Gastrocnemius medialis (tissue), 4 donors: ENCODE data around the gene SIGLEC9.

Experiments used
- POLR2A ChIP-seq, 2 donors: fragments of 450-650 bp; IDR thresholded peaks; one replicate each; pipeline ENCODE4 v1.6.1; 2017; ENCODE audit warnings: antibody characterized with exemption in 2 of 2, mild to moderate bottlenecking in 2 of 2, moderate library complexity in 2 of 2
- TF ChIP-seq, protein P1 (sequence below), 5 experiments: fragments of 450-650 bp in 3 of 5; fragments of 200-600 bp in 2 of 5; sonication (generic) in 2 of 5; IDR thresholded peaks in 4 of 5; conservative IDR thresholded peaks in 1 of 5; 1 replicate in 4 of 5; 2 replicates in 1 of 5; pipeline ENCODE4 v1.5.1; 2016 to 2019; ENCODE audit warnings: antibody characterized with exemption in 5 of 5, mild to moderate bottlenecking in 3 of 5, moderate library complexity in 3 of 5

DNA sequence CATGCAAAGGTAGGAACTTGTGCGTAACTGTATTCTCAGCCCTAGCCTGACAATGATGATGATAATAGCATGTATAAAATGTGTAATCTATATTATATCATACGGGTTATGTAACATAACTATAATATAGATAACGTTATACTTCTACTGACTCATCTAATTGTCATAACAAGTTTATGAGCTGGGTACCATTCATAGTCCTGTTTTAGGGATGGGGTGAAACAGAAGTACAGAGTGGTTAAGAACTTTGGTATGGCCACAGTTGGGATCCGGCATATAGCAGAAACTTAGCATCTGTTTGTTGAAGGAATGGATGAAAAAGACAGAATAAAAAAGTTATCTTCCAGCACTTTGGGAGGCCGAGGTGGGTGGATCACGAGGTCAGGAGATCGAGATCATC is 21.7 kb upstream of the SIGLEC9 start:
- TF ChIP-seq POLR2A (IDR thresholded peaks at IDR 0.05): no peak
- TF ChIP-seq, protein P1, sequence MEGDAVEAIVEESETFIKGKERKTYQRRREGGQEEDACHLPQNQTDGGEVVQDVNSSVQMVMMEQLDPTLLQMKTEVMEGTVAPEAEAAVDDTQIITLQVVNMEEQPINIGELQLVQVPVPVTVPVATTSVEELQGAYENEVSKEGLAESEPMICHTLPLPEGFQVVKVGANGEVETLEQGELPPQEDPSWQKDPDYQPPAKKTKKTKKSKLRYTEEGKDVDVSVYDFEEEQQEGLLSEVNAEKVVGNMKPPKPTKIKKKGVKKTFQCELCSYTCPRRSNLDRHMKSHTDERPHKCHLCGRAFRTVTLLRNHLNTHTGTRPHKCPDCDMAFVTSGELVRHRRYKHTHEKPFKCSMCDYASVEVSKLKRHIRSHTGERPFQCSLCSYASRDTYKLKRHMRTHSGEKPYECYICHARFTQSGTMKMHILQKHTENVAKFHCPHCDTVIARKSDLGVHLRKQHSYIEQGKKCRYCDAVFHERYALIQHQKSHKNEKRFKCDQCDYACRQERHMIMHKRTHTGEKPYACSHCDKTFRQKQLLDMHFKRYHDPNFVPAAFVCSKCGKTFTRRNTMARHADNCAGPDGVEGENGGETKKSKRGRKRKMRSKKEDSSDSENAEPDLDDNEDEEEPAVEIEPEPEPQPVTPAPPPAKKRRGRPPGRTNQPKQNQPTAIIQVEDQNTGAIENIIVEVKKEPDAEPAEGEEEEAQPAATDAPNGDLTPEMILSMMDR (IDR thresholded peaks at IDR 0.05 in 4 of 5, conservative IDR thresholded peaks at IDR 0.05 in 1 of 5): no peak
